Left lung (tissue), 10 donors: ENCODE data around the gene LSM11. TPM values are rescaled to one million over a fixed set of nuclear protein-coding genes. Genes with fewer than 3 reads are reported as not detected.

Source experiments
- ATAC-seq: fragments of 200-7000 bp; cut with Tn5 transposase; one replicate; pipeline ENCODE4 v1.9.1; 2020; ENCODE audit warnings: moderate library complexity
- DNase-seq, 4 donors: peaks; one replicate each; pipeline ENCODE4 v3.0.0-alpha.2; 2013 to 2020
- H3K27ac ChIP-seq, 2 donors: fragments of 200-600 bp; sonication (generic) in 1 of 2; one replicate each; pipeline versions ENCODE4 v1.5.0 to v1.8.0; 2020 to 2021
- H3K27me3 ChIP-seq, 2 donors: fragments of 200-600 bp; sonication (generic) in 1 of 2; one replicate each; pipeline versions ENCODE4 v1.5.0 to v1.8.0; 2020 to 2021
- H3K36me3 ChIP-seq, 2 donors: fragments of 200-600 bp; sonication (generic) in 1 of 2; one replicate each; pipeline versions ENCODE4 v1.5.0 to v1.8.0; 2020 to 2021
- H3K4me1 ChIP-seq, 2 donors: fragments of 200-600 bp; one replicate each; pipeline ENCODE4 v1.8.0; 2021
- H3K4me3 ChIP-seq, 2 donors: fragments of 200-600 bp; sonication (generic) in 1 of 2; one replicate each; pipeline versions ENCODE4 v1.5.0 to v1.8.0; 2020 to 2021; ENCODE audit warnings: mild to moderate bottlenecking in 1 of 2
- H3K9me3 ChIP-seq, 2 donors: fragments of 200-600 bp; sonication (generic) in 1 of 2; one replicate each; pipeline versions ENCODE4 v1.5.0 to v1.8.0; 2020 to 2021
- CTCF ChIP-seq, 2 donors: fragments of 200-600 bp; sonication (generic) in 1 of 2; IDR thresholded peaks; one replicate each; pipeline versions ENCODE4 v1.5.0 to v1.8.0; 2021; ENCODE audit warnings: antibody characterized with exemption in 2 of 2
- intact Hi-C, 2 donors: fragments of 100-400 bp; cut with DNase I; formaldehyde crosslinking; loops; one replicate each; pipeline versions ENCODE4 v1.11.2 to v1.14.2; 2022
- polyA plus RNA-seq, 6 donors: library from polyadenylated mRNA; unstranded; fragments of 120-200 nt; gene quantifications; one replicate each; pipeline ENCODE4 v1.2.1, GENCODE V29; 2013; ENCODE audit not compliant: insufficient read length in 6 of 6
- total RNA-seq, 2 donors: library from RNA; stranded (reverse); fragmentation: NEBNext Ultra II Directional; extraction: Animal tissue kit (Norgen Biotek cat#: 25700); gene quantifications; one replicate each; pipeline ENCODE4 v1.2.1, GENCODE V29; 2021
- donor health status: DM: no; HTN: yes; CAD: no.
- donor health status: DM: no; HTN: no; CAD: no.

LSM11 gene
- total and polyA plus RNA-seq, 8 donors = 3.0 to 8.1 (median 7.3) TPM

- Histone ChIP-seq H3K4me1 (peaks cover 2 to 15% of the 10 kb centered on the region in 2 donors), H3K36me3 (peaks cover 0 to 25% of the 10 kb centered on the region in 2 donors), H3K27ac (peak overlapping the region; percentile 92 to 94), H3K4me3 (peak overlapping the region; percentile 66 to 67), H3K27me3 (no peaks in the 10 kb centered on the region), H3K9me3 (no peaks in the 10 kb centered on the region)
- ATAC-seq (no peak), DNase-seq (no peak)
- TF ChIP-seq CTCF (IDR thresholded peaks at IDR 0.05) = no peak
- intact Hi-C loops = no loop called here
Measured at GRCh38 chr5:157730900-157731271, 12.6 kb upstream of the LSM11 start.

- intact Hi-C loops = no loop called here
- peak within 1 kb of the TSS; percentile 66 to 67 for H3K4me3 ChIP-seq
- ATAC-seq (peak; percentile 100), DNase-seq (peak; percentile 96 to 99 (median 98))
- H3K27me3 ChIP-seq = no peaks in the 10 kb centered on the region
- H3K27ac ChIP-seq = peak within 1 kb of the TSS; percentile 92 to 94
- H3K36me3 ChIP-seq = peaks cover 0 to 31% of the 10 kb centered on the region in 2 donors
- H3K4me1 ChIP-seq = peaks cover 2 to 15% of the 10 kb centered on the region in 2 donors
- TF ChIP-seq CTCF (IDR thresholded peaks at IDR 0.05) = no peak
- H3K9me3 ChIP-seq = no peaks in the 10 kb centered on the region
Measured at GRCh38 chr5:157731272-157732129, 12.0 kb upstream of the LSM11 start, which contains the start of gene THG1L. TSS of gene THG1L (plus strand) at chr5:157731420. CDS start at chr5:157731441, 21 bp downstream.

- Histone ChIP-seq H3K27ac (peak overlapping the region in 1 of 2 donors; percentile 92), H3K4me3 (peak overlapping the region; percentile 66 to 67), H3K9me3 (no peaks in the 10 kb centered on the region), H3K4me1 (peaks cover 2 to 15% of the 10 kb centered on the region in 2 donors), H3K36me3 (peaks cover 0 to 38% of the 10 kb centered on the region in 2 donors), H3K27me3 (no peaks in the 10 kb centered on the region)
- DNase-seq (no peak), ATAC-seq (no peak)
- intact Hi-C loops = no loop called here
- TF ChIP-seq CTCF (IDR thresholded peaks at IDR 0.05) = no peak
Measured at GRCh38 chr5:157732130-157732514, 11.4 kb upstream of the LSM11 start.

- no peak for DNase-seq
- no peak for TF ChIP-seq CTCF (IDR thresholded peaks at IDR 0.05)
- intact Hi-C loops = no loop called here
- no peak overlapping the region for H3K27ac ChIP-seq
- no peaks in the 10 kb centered on the region for H3K27me3 ChIP-seq
- peaks cover 0 to 41% of the 10 kb centered on the region in 2 donors for H3K36me3 ChIP-seq
- H3K4me3 ChIP-seq = no peak overlapping the region
- peaks cover 2 to 15% of the 10 kb centered on the region in 2 donors for H3K4me1 ChIP-seq
- ATAC-seq = no peak
- no peaks in the 10 kb centered on the region for H3K9me3 ChIP-seq
Measured at GRCh38 chr5:157732596-157733262, 10.8 kb upstream of the LSM11 start.

GRCh38 chr5:157734436-157734835 lies 9.1 kb upstream of the LSM11 start:
- ATAC-seq (no peak), DNase-seq (no peak)
- peaks cover 0 to 51% of the 10 kb centered on the region in 2 donors for H3K36me3 ChIP-seq
- no peaks in the 10 kb centered on the region for H3K9me3 ChIP-seq
- H3K27ac ChIP-seq = no peak overlapping the region
- peaks cover 2 to 15% of the 10 kb centered on the region in 2 donors for H3K4me1 ChIP-seq
- no peaks in the 10 kb centered on the region for H3K27me3 ChIP-seq
- intact Hi-C loops = no loop called here
- TF ChIP-seq CTCF (IDR thresholded peaks at IDR 0.05) = no peak
- no peak overlapping the region for H3K4me3 ChIP-seq
